GM21390 (cell line): ENCODE measurements around the gene ALKBH7.

ENCODE experiments used
- ATAC-seq: cut with Tn5 transposase; IDR thresholded peaks from one replicate; pipeline ENCODE4 v1.9.1; 2021; ENCODE audit not compliant: unreplicated experiment

ALKBH7 gene

DNA sequence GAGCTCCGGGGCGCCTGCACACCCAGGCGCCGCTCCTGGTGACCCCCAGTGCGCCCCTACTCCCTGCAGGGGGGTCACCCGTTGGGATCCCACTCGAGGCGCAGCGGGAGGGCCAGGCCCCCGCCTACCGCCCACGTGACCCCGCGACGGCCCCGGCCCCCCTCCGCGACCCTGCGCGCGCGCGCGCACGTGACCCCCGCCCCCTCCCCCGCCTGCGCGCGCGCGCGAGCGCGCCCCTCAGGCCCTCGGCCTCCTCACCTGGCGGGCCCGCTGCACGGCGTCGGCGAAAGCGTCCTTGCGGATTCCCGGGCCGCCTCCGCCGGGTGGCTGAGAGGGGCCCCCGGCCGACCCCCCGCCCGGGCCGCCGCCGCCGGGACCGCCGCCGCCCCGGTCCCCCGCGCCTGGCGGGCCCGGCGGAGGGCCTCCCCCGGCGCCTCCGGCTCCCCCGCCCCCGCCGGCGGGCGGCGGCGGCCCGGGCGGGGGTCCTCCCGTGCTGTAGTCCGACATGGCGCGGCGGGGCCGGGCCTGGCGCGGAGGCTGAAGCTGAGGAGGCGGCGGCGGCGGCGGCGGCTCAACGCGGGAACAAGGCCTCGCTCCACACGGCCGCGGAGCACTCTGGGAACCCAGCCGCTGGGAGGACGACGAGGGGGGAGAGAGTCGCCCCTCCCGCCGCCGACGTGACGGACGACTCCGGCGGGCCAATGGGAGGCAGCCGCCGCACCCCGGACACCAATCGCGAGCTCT is 51.8 kb downstream of the ALKBH7 start, which contains the start of gene KHSRP:
KHSRP (minus strand) TSS at position 617 of the 744 bp plus-strand sequence; CDS start at position 507, 110 bp downstream.
- ATAC-seq = no peak
